Erythroblast (primary cell): ENCODE data around the gene KLF16.
"Not testable (repeated sequence)": the region's sequence is repeated elsewhere in the genome, so short reads cannot be mapped to it uniquely, and the experiment has no call there.

ENCODE experiments used
- GATA1 ChIP-seq: IDR thresholded peaks from 2 replicates; pipeline ENCODE4 v1.6.1; 2011; ENCODE audit warnings: low read depth, mild to moderate bottlenecking, control low read depth, low read length, moderate library complexity
- POLR2A ChIP-seq: IDR thresholded peaks from 2 replicates; pipeline ENCODE4 v1.6.1; 2011; ENCODE audit warnings: mild to moderate bottlenecking, low read length

GRCh38 chr19:1878583-1878982 is 15.2 kb upstream of the KLF16 start:
- not testable (repeated sequence) for TF ChIP-seq POLR2A, GATA1
